Stomach (tissue), 4 donors: Measurements from ENCODE around the gene CHRM4.

Experiments used
- EP300 ChIP-seq: sonication (generic); formaldehyde crosslinking; IDR thresholded peaks from one replicate; pipeline ENCODE4 v1.6.1; 2017; ENCODE audit warnings: antibody characterized with exemption
- POLR2A ChIP-seq, 4 donors: fragments of 450-650 bp; IDR thresholded peaks; one replicate each; pipeline ENCODE4 v1.6.1; 2016; ENCODE audit warnings: antibody characterized with exemption in 4 of 4, control low read depth in 2 of 4, mild to moderate bottlenecking in 1 of 4, moderate library complexity in 1 of 4
- POLR2AphosphoS5 ChIP-seq, 3 donors: sonication (generic); formaldehyde crosslinking; IDR thresholded peaks; one replicate each; pipeline ENCODE4 v1.6.1; 2016; ENCODE audit warnings: antibody characterized with exemption in 3 of 3
- TF ChIP-seq, protein P1 (sequence below), 7 experiments: fragments of 450-650 bp in 4 of 7; fragments of 200-600 bp in 3 of 7; sonication (generic) in 3 of 7; IDR thresholded peaks; one replicate each; pipeline ENCODE4 v1.5.1; 2016 to 2019; ENCODE audit warnings: antibody characterized with exemption in 7 of 7, control low read depth in 2 of 7, mild to moderate bottlenecking in 1 of 7

DNA sequence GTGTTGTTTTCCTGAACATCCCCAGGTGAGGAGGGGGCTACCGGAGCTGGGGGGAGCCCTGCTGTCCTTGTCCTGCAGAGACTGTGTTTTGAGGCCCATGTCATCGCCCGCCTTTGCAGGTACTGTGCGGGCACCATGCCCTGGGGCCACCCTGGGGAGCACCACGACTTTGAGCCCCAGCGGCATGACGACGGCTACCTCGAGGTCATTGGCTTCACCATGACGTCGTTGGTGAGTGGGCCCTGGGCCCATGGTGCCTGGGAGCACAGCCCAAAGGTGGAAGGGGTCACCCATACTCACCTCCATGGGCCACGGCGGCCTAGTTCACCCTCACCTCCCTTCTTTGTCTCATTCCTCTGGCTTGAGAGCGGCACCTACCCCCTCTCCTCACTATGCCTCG lies 16.8 kb downstream of the CHRM4 start:
- TF ChIP-seq EP300 (no peak), POLR2A (IDR thresholded peaks at IDR 0.05) (no peak), POLR2AphosphoS5 (IDR thresholded peaks at IDR 0.05) (no peak)
- TF ChIP-seq, protein P1, sequence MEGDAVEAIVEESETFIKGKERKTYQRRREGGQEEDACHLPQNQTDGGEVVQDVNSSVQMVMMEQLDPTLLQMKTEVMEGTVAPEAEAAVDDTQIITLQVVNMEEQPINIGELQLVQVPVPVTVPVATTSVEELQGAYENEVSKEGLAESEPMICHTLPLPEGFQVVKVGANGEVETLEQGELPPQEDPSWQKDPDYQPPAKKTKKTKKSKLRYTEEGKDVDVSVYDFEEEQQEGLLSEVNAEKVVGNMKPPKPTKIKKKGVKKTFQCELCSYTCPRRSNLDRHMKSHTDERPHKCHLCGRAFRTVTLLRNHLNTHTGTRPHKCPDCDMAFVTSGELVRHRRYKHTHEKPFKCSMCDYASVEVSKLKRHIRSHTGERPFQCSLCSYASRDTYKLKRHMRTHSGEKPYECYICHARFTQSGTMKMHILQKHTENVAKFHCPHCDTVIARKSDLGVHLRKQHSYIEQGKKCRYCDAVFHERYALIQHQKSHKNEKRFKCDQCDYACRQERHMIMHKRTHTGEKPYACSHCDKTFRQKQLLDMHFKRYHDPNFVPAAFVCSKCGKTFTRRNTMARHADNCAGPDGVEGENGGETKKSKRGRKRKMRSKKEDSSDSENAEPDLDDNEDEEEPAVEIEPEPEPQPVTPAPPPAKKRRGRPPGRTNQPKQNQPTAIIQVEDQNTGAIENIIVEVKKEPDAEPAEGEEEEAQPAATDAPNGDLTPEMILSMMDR (IDR thresholded peaks at IDR 0.05): no peak
